Measurements from ENCODE around the gene ACCSL. TPM values are rescaled to one million over a fixed set of nuclear protein-coding genes. Genes with fewer than 3 reads are reported as not detected.
A peak's percentile ranks its signal among the peaks of the same experiment; 100 is the strongest.

ACCSL gene
- total and polyA plus RNA-seq, 9 donors: 0.04 TPM; not detected in 8

DNA sequence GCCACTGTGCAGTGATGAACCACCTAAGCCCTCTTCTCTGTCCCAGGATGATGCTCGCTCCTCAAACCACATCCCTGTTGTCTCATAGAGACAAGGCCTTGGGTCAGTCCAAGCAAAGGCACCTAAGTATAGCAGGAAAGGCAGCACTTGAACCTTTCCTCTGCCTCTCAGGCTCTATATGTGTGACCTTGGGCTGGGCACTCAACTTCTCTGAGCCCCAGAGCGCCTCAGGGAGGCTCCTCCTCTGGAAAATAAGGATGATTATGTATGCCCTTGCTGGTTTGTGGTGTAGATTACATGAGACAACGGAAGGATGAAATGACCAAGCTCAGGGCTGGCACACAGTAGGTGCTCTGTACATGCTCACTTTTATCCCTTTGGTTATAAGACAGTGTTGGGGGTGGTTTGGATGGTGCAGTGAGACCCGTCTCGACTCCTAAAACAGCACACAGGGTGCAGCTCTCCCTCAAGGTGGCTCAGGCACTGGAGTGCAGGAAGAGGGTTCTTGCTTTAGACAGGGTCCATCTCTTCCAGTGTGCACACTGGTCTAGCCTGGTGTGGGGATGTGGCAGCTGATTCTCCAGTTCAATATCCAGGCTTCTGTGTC is 40.2 kb upstream of the ACCSL start:
- H3K4me3 ChIP-seq (ENCODE audit: low read length): no peak overlapping the region
- no peak overlapping the region for H3K27ac ChIP-seq (ENCODE audit: low read length)
- no peaks in the 10 kb centered on the region for H3K9me3 ChIP-seq (replicated peaks; ENCODE audit: control insufficient read depth, low read depth, low read length)
- H3K36me3 ChIP-seq (ENCODE audit: control insufficient read depth, insufficient read depth, low read length): no peaks in the 10 kb centered on the region
- WGBS (ENCODE audit: insufficient coverage): 86% methylated on average over 2 of the region's 5 CpGs
- H3K27me3 ChIP-seq (ENCODE audit: control insufficient read depth, insufficient read depth, low read length): no peaks in the 10 kb centered on the region
- H3K4me1 ChIP-seq (ENCODE audit: control insufficient read depth, insufficient read depth, low read length): peaks cover 23% of the 10 kb centered on the region
- no peak for DNase-seq

GRCh38 chr11:44008088-44008501 is 39.7 kb upstream of the ACCSL start:
- no peak for DNase-seq
- WGBS (ENCODE audit: insufficient coverage): 97% methylated on average over 3 of the region's 5 CpGs
- H3K27ac ChIP-seq (ENCODE audit: low read length): no peak overlapping the region

DNA sequence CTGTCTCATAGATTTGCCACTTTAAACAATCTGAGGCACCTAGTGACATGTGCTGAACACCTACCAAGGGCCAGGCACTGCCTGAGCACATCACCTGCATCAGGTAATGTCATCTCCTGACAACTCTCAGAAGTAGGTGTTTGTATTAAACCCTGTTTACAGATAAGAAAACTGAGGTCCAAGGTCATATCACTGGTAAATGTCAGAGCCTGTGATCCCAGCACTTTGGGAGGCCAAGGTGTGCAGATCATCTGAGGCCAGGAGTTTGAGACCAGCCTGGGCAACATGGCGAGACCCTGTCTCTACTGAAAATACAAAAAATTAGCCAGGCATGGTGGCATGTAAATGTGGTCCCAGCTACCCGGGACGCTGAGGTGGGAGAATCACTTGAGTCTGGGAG is 39.1 kb upstream of the ACCSL start:
- Histone ChIP-seq H3K4me3 (ENCODE audit: low read length) (no peak overlapping the region), H3K4me1 (ENCODE audit: control insufficient read depth, insufficient read depth, low read length) (peaks cover 23% of the 10 kb centered on the region), H3K27ac (ENCODE audit: low read length) (no peak overlapping the region), H3K27me3 (ENCODE audit: control insufficient read depth, insufficient read depth, low read length) (no peaks in the 10 kb centered on the region), H3K9me3 (replicated peaks; ENCODE audit: control insufficient read depth, low read depth, low read length) (no peaks in the 10 kb centered on the region), H3K36me3 (ENCODE audit: control insufficient read depth, insufficient read depth, low read length) (no peaks in the 10 kb centered on the region)
- 100% methylated on average over 1 of the region's 3 CpGs for WGBS (ENCODE audit: insufficient coverage)
- no peak for DNase-seq

More at GRCh38 chr11:44008088-44008501, 39.7 kb upstream of the ACCSL start:
- Histone ChIP-seq H3K4me1 (ENCODE audit: control insufficient read depth, insufficient read depth, low read length) (peaks cover 23% of the 10 kb centered on the region), H3K27me3 (ENCODE audit: control insufficient read depth, insufficient read depth, low read length) (no peaks in the 10 kb centered on the region), H3K9me3 (replicated peaks; ENCODE audit: control insufficient read depth, low read depth, low read length) (no peaks in the 10 kb centered on the region), H3K4me3 (ENCODE audit: low read length) (no peak overlapping the region), H3K36me3 (ENCODE audit: control insufficient read depth, insufficient read depth, low read length) (no peaks in the 10 kb centered on the region)

DNA sequence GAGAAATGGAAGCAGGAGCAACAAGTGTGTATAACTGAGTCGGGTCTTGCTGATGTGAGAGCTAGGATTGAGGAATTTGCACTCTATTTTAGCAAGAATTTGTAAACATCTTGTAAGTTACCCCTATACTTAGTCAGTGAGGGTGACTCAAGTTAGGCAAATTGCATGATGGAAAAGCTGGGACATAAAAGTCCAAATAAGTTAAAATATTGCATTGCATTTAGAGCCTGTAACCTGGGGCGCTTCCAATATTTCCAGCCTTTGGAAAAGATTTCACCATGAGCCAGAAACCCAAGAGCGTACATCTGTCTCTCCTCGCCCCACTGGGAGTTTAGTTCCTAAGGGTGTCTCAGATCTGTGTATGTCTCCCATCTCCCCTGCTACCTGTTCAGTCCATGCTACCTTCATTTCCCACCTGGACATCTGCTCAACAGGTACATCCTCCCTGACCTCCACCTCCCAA is 37.0 kb upstream of the ACCSL start:
- no CpG with 5 or more reads among the region's 4 CpGs for WGBS (ENCODE audit: insufficient coverage)
- no peaks in the 10 kb centered on the region for H3K27me3 ChIP-seq (ENCODE audit: control insufficient read depth, insufficient read depth, low read length)
- no peaks in the 10 kb centered on the region for H3K9me3 ChIP-seq (replicated peaks; ENCODE audit: control insufficient read depth, low read depth, low read length)
- peaks cover 11% of the 10 kb centered on the region for H3K4me1 ChIP-seq (ENCODE audit: control insufficient read depth, insufficient read depth, low read length)
- H3K4me3 ChIP-seq (ENCODE audit: low read length): no peak overlapping the region
- DNase-seq: no peak
- H3K36me3 ChIP-seq (ENCODE audit: control insufficient read depth, insufficient read depth, low read length): no peaks in the 10 kb centered on the region
- no peak overlapping the region for H3K27ac ChIP-seq (ENCODE audit: low read length)

- no CpG with 5 or more reads among the region's 1 CpG for WGBS (ENCODE audit: insufficient coverage)
- Histone ChIP-seq H3K9me3 (replicated peaks; ENCODE audit: control insufficient read depth, low read depth, low read length) (no peaks in the 10 kb centered on the region), H3K36me3 (ENCODE audit: control insufficient read depth, insufficient read depth, low read length) (no peaks in the 10 kb centered on the region), H3K27me3 (ENCODE audit: control insufficient read depth, insufficient read depth, low read length) (no peaks in the 10 kb centered on the region), H3K27ac (ENCODE audit: low read length) (no peak overlapping the region), H3K4me1 (ENCODE audit: control insufficient read depth, insufficient read depth, low read length) (peaks cover 14% of the 10 kb centered on the region), H3K4me3 (ENCODE audit: low read length) (no peak overlapping the region)
- DNase-seq: no peak
Observed at GRCh38 chr11:44011797-44012196, 36.0 kb upstream of the ACCSL start.

DNA sequence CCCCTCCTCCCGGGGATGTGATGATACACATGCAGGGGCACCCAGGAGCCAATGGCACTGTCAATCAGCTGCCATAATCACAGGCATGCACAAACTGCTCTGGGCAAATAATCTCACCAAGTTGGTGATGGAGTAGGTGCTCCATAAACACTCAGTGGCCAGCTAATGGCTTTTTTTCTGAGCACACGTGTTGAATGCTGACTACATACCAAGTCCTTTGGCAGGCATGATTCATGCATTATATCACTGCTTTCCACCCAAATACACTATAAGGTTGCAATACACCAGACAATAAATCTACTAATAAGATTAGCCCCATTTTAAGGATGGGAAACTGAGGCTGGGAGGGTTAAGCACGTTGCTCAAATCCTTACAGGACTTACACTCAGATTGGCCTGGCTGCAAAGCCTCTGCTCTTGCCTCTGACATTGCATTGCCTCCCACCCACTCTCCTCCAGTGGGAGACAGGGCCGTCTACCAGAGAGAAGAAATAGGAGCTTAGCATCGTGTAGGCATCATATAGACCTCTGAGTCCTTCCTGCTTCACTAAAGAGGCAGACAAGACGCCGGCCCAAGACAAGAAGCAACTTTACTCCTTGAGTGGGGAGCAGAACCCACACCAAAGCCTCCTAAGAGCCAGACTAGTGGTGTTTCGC is 32.7 kb upstream of the ACCSL start:
- Histone ChIP-seq H3K36me3 (ENCODE audit: control insufficient read depth, insufficient read depth, low read length) (no peaks in the 10 kb centered on the region), H3K4me1 (ENCODE audit: control insufficient read depth, insufficient read depth, low read length) (peaks cover 18% of the 10 kb centered on the region), H3K27me3 (ENCODE audit: control insufficient read depth, insufficient read depth, low read length) (no peaks in the 10 kb centered on the region), H3K27ac (ENCODE audit: low read length) (no peak overlapping the region), H3K9me3 (replicated peaks; ENCODE audit: control insufficient read depth, low read depth, low read length) (no peaks in the 10 kb centered on the region), H3K4me3 (ENCODE audit: low read length) (no peak overlapping the region)
- DNase-seq: no peak
- WGBS (ENCODE audit: insufficient coverage): 43% methylated on average over 6 of the region's 8 CpGs

DNA sequence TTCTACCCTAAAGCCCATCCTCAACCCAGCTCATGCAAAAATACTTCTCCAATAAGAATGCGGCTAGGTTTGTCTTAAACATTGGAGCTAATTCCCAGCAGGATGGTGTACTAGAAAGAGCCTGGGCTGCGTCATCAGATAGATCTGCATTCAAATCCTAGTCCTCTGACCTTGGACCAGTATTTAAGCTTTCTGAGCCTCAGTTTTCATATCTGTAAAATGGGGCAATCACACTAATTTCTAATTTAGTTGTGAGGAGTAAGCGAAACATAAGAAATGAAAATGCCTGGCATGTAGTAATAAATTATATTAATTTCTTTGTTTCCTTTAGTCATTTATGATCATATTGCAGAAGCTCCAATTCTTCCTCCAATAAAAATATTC is 32.2 kb upstream of the ACCSL start:
- H3K36me3 ChIP-seq (ENCODE audit: control insufficient read depth, insufficient read depth, low read length): no peaks in the 10 kb centered on the region
- no peaks in the 10 kb centered on the region for H3K9me3 ChIP-seq (replicated peaks; ENCODE audit: control insufficient read depth, low read depth, low read length)
- DNase-seq: no peak
- no peaks in the 10 kb centered on the region for H3K27me3 ChIP-seq (ENCODE audit: control insufficient read depth, insufficient read depth, low read length)
- peaks cover 18% of the 10 kb centered on the region for H3K4me1 ChIP-seq (ENCODE audit: control insufficient read depth, insufficient read depth, low read length)
- no peak overlapping the region for H3K4me3 ChIP-seq (ENCODE audit: low read length)
- 83% methylated on average over 1 of the region's 3 CpGs for WGBS (ENCODE audit: insufficient coverage)
- H3K27ac ChIP-seq (ENCODE audit: low read length): no peak overlapping the region

- Histone ChIP-seq H3K4me1 (ENCODE audit: control insufficient read depth, insufficient read depth, low read length) (peaks cover 18% of the 10 kb centered on the region), H3K36me3 (ENCODE audit: control insufficient read depth, insufficient read depth, low read length) (no peaks in the 10 kb centered on the region), H3K4me3 (ENCODE audit: low read length) (no peak overlapping the region), H3K27ac (ENCODE audit: low read length) (no peak overlapping the region), H3K9me3 (replicated peaks; ENCODE audit: control insufficient read depth, low read depth, low read length) (no peaks in the 10 kb centered on the region), H3K27me3 (ENCODE audit: control insufficient read depth, insufficient read depth, low read length) (no peaks in the 10 kb centered on the region)
- WGBS (ENCODE audit: insufficient coverage): 20% methylated on average over 4 of the region's 5 CpGs
- peak; percentile 38 for DNase-seq
Observed at GRCh38 chr11:44016131-44016530, 31.6 kb upstream of the ACCSL start.

GRCh38 chr11:44016546-44017442 is 31.0 kb upstream of the ACCSL start:
- no peaks in the 10 kb centered on the region for H3K27me3 ChIP-seq (ENCODE audit: control insufficient read depth, insufficient read depth, low read length)
- no peak overlapping the region for H3K27ac ChIP-seq (ENCODE audit: low read length)
- WGBS (ENCODE audit: insufficient coverage): no CpG with 5 or more reads among the region's 2 CpGs
- H3K4me3 ChIP-seq (ENCODE audit: low read length): no peak overlapping the region
- no peaks in the 10 kb centered on the region for H3K36me3 ChIP-seq (ENCODE audit: control insufficient read depth, insufficient read depth, low read length)
- peaks cover 18% of the 10 kb centered on the region for H3K4me1 ChIP-seq (ENCODE audit: control insufficient read depth, insufficient read depth, low read length)
- DNase-seq: no peak
- H3K9me3 ChIP-seq (replicated peaks; ENCODE audit: control insufficient read depth, low read depth, low read length): no peaks in the 10 kb centered on the region

DNA sequence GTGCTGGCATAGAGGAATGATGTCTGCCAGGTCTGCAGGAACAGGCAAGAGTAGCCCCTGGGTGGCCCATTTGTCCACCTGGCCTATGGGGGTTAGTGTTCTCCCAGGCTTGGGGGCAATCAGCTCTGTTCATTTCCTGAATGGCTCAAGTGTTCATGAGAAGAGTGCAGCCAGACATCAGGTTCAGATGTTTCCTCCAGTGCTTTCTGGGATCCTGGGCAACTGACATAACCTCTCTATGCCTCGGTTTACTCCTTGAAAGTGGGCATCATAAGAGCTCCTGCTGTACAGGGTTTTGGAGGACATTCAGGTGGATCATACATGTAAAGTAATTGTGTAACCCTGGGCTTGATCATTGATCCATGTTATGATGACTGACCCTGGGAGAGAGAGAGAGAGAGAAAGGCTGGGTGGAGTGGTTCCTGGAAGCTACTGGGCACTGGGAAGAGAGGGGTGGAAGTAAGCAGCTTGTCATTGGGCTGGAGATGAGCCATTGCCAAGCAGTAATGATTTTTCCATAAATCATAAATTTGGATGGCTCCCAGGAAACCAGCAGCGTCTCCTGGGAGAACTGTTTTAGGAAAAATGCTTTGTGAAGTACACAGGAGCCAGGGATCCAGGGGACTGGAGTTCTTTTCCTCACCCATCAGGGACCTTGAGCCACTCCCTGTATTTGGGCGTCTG is 30.2 kb upstream of the ACCSL start:
- WGBS (ENCODE audit: insufficient coverage): 88% methylated on average over 1 of the region's 3 CpGs

More for the DNA sequence above, 30.2 kb upstream of the ACCSL start:
- H3K27ac ChIP-seq (ENCODE audit: low read length): no peak overlapping the region
- H3K9me3 ChIP-seq (replicated peaks; ENCODE audit: control insufficient read depth, low read depth, low read length): no peaks in the 10 kb centered on the region
- no peak overlapping the region for H3K4me3 ChIP-seq (ENCODE audit: low read length)
- H3K36me3 ChIP-seq (ENCODE audit: control insufficient read depth, insufficient read depth, low read length): no peaks in the 10 kb centered on the region
- no peaks in the 10 kb centered on the region for H3K27me3 ChIP-seq (ENCODE audit: control insufficient read depth, insufficient read depth, low read length)
- DNase-seq: no peak
- peaks cover 18% of the 10 kb centered on the region for H3K4me1 ChIP-seq (ENCODE audit: control insufficient read depth, insufficient read depth, low read length)

All from muscle of leg (tissue), 11 donors.